H1 (cell line): ENCODE measurements around the gene LIX1L. TPM values are rescaled to one million over a fixed set of nuclear protein-coding genes. Genes with fewer than 3 reads are reported as not detected.

ENCODE experiments used
- CHD7 ChIP-seq: fragments of 300-600 bp; sonication (generic); IDR thresholded peaks from 2 replicates; pipeline ENCODE4 v1.7.1; 2012; ENCODE audit warnings: low read length, moderate library complexity, mild to moderate bottlenecking, inconsistent platforms; ENCODE audit not compliant: insufficient replicate concordance
- NANOG ChIP-seq: IDR thresholded peaks from 2 replicates; pipeline ENCODE4 v1.6.1; 2011; ENCODE audit warnings: low read length, low read depth, mild to moderate bottlenecking, inconsistent platforms; ENCODE audit not compliant: insufficient read depth, poor library complexity, severe bottlenecking
- polyA plus RNA-seq, 7 experiments: library from polyadenylated mRNA; depleted of rRNA in 3 of 7; stranded (reverse) in 5 of 7; unstranded in 2 of 7; fragments of >200 nt in 5 of 7; fragments of 200-250 nt in 2 of 7; gene quantifications; 1 replicate in 5 of 7; 2 replicates in 1 of 7; 4 replicates in 1 of 7; pipeline versions ENCODE4 v1.2.1 to v1.2.3, GENCODE V29; 2011 to 2013; ENCODE audit warnings: missing spikeins in 2 of 7, mixed read lengths in 2 of 7
- total RNA-seq: library from RNA; stranded (reverse); fragmentation: NEBNext Ultra II Directional; extraction: Animal tissue kit (Norgen Biotek cat#: 25700); gene quantifications from 2 replicates; pipeline ENCODE4 v1.2.1, GENCODE V29; 2021

Gene LIX1L
- total and polyA plus RNA-seq, 2 of the 8 experiments (the other 6 are each of a cell fraction or from before 2014, with no cell fraction given) = 2.9 to 3.7 TPM

GRCh38 chr1:145992502-145992936, 34.7 kb upstream of the LIX1L start (continued):
- TF ChIP-seq CHD7 = no peak
- no peak for TF ChIP-seq NANOG
